Coronary artery (tissue), 2 donors: ENCODE measurements around the gene IL17RA.
A peak's percentile ranks its signal among the peaks of the same experiment; 100 is the strongest.

Source experiments
- DNase-seq: peaks from one replicate; pipeline ENCODE4 v3.0.0-alpha.2; 2017; ENCODE audit warnings: low spot score
- H3K27ac ChIP-seq, 2 donors: fragments of 200-600 bp; sonication (generic); one replicate each; pipeline ENCODE4 v1.5.1; 2016 to 2019
- H3K4me3 ChIP-seq: fragments of 200-600 bp; sonication (generic); 2 replicates; pipeline ENCODE4 v1.5.1; 2016; ENCODE audit warnings: mild to moderate bottlenecking, moderate library complexity
- CTCF ChIP-seq: fragments of 200-600 bp; sonication (generic); IDR thresholded peaks from one replicate; pipeline ENCODE4 v1.5.1; 2019; ENCODE audit warnings: antibody characterized with exemption

IL17RA gene

GRCh38 chr22:17047656-17048055, 37.1 kb upstream of the IL17RA start:
- no peak for DNase-seq
- H3K4me3 ChIP-seq, result no peak overlapping the region
- no peak for TF ChIP-seq CTCF
- no peak overlapping the region for H3K27ac ChIP-seq

- H3K27ac ChIP-seq, result no peak overlapping the region
- no peak overlapping the region for H3K4me3 ChIP-seq
- no peak for TF ChIP-seq CTCF
- no peak for DNase-seq
Observed at GRCh38 chr22:17056058-17056457, 28.7 kb upstream of the IL17RA start.

- no peak for DNase-seq
- no peak overlapping the region for H3K27ac ChIP-seq
- no peak for TF ChIP-seq CTCF
- no peak overlapping the region for H3K4me3 ChIP-seq
Observed at GRCh38 chr22:17056807-17057206, 28.0 kb upstream of the IL17RA start.

GRCh38 chr22:17057959-17058814, 26.6 kb upstream of the IL17RA start:
- Histone ChIP-seq H3K27ac (no peak overlapping the region), H3K4me3 (no peak overlapping the region)
- no peak for DNase-seq
- TF ChIP-seq CTCF, result peak; percentile 64

GRCh38 chr22:17060126-17060525, 24.7 kb upstream of the IL17RA start:
- TF ChIP-seq CTCF, result no peak
- Histone ChIP-seq H3K4me3 (no peak overlapping the region), H3K27ac (no peak overlapping the region)
- no peak for DNase-seq

- H3K4me3 ChIP-seq, result no peak overlapping the region
- peak overlapping the region in 1 of 2 donors; percentile 54 for H3K27ac ChIP-seq
- no peak for TF ChIP-seq CTCF
- no peak for DNase-seq
Observed at GRCh38 chr22:17063411-17064106, 21.2 kb upstream of the IL17RA start.
